Endodermal cell (in vitro differentiated cells): ENCODE data around the gene CACNA1I. TPM values are rescaled to one million over a fixed set of nuclear protein-coding genes. Genes with fewer than 3 reads are reported as not detected.

Experiments used
- DNase-seq: peaks from one replicate; pipeline ENCODE4 v3.0.0-alpha.2; 2017
- H3K27ac ChIP-seq: 2 replicates; pipeline ENCODE4 v1.5.1; 2013; ENCODE audit warnings: mild to moderate bottlenecking, low read depth, low read length, moderate library complexity
- H3K27me3 ChIP-seq: 2 replicates; pipeline ENCODE4 v1.6.1; 2013; ENCODE audit warnings: mild to moderate bottlenecking, low read length, moderate library complexity; ENCODE audit not compliant: insufficient read depth, control insufficient read depth, poor library complexity, severe bottlenecking
- H3K36me3 ChIP-seq: 2 replicates; pipeline ENCODE4 v1.7.0; 2013; ENCODE audit warnings: mild to moderate bottlenecking, low read length, moderate library complexity; ENCODE audit not compliant: control insufficient read depth, insufficient read depth
- H3K4me1 ChIP-seq: one replicate; pipeline ENCODE4 v1.7.0; 2013; ENCODE audit warnings: low read length; ENCODE audit not compliant: control insufficient read depth, insufficient read depth
- H3K4me3 ChIP-seq: 2 replicates; pipeline ENCODE4 v1.5.1; 2013; ENCODE audit warnings: mild to moderate bottlenecking, low read length, moderate library complexity
- H3K9ac ChIP-seq: 2 replicates; pipeline ENCODE4 v1.6.1; 2013; ENCODE audit warnings: mild to moderate bottlenecking, low read length, moderate library complexity; ENCODE audit not compliant: poor library complexity, severe bottlenecking; ENCODE audit errors: extremely low read depth
- H3K9me3 ChIP-seq: 2 replicates; pipeline ENCODE4 v1.6.1; 2013; ENCODE audit warnings: mild to moderate bottlenecking, low read length, moderate library complexity; ENCODE audit not compliant: control insufficient read depth
- H3K27ac Mint-ChIP-seq: 2 replicates; pipeline ENCODE4 v1.8.0; 2020; ENCODE audit warnings: mixed read lengths
- H3K27me3 Mint-ChIP-seq: 2 replicates; pipeline ENCODE4 v1.8.0; 2021; ENCODE audit warnings: mild to moderate bottlenecking, mixed read lengths; ENCODE audit not compliant: insufficient read depth
- H3K36me3 Mint-ChIP-seq: 2 replicates; pipeline ENCODE4 v1.8.0; 2020; ENCODE audit warnings: low read depth, mixed read lengths
- H3K4me1 Mint-ChIP-seq: 2 replicates; pipeline ENCODE4 v1.8.0; 2020; ENCODE audit warnings: mixed read lengths
- H3K4me3 Mint-ChIP-seq: 2 replicates; pipeline ENCODE4 v1.8.0; 2020; ENCODE audit warnings: mild to moderate bottlenecking, moderate library complexity, mixed read lengths
- H3K9me3 Mint-ChIP-seq: 2 replicates; pipeline ENCODE4 v1.8.0; 2020; ENCODE audit warnings: mild to moderate bottlenecking, mixed read lengths
- WGBS, 2 experiments: methylation state at CpG; one replicate each; pipeline versions ENCODE4 v1.1.5 to v1.1.7; 2013; ENCODE audit warnings: missing lambda C conversion rate in 2 of 2, mixed read lengths in 1 of 2; ENCODE audit not compliant: insufficient coverage in 1 of 2, insufficient read length in 1 of 2; 5-methylcytosine and 5-hydroxymethylcytosine counted together
- total RNA-seq, 2 donors: library from RNA; stranded (reverse); fragmentation: NEBNext Ultra II Directional in 1 of 2; extraction: Animal tissue kit (Norgen Biotek cat#: 25700) in 1 of 2; gene quantifications; 2 replicates in 1 of 2; 3 replicates in 1 of 2; pipeline ENCODE4 v1.2.1, GENCODE V29; 2021
- TF ChIP-seq, protein P1 (sequence below): fragments of 200-600 bp; sonication (generic); conservative IDR thresholded peaks from 2 replicates; pipeline ENCODE4 v1.5.0; 2021; ENCODE audit warnings: antibody characterized with exemption, mild to moderate bottlenecking

The CACNA1I gene
- total RNA-seq, 2 donors from 2014 or later = 1.2 to 2.2 TPM

DNA sequence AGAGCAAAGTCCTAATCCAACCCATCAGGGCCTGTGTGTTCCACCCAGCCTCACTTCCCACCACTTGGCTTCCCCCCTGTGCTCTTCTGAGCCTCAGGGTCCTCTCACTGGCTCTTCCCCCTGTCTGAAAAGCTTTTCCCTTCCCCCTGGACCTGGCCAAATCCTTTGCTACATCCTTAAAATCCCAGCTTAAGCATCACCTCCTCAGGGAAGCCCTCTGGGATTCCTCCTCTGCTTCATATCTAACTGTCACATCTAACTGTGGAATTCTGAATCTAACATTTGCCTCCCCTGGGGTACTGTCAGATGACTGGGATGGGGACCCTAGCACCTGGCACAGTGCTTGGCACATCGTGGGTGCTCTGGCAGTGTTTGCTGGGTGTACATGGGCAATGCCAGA, 985 bp downstream of the CACNA1I start:
- WGBS, 2 experiments = 85% methylated on average over 1 of the region's 1 CpG; no CpG with 5 or more reads in 1 of the 2 experiments
- no peaks in the 10 kb centered on the region for H3K36me3 Mint-ChIP-seq

DNA sequence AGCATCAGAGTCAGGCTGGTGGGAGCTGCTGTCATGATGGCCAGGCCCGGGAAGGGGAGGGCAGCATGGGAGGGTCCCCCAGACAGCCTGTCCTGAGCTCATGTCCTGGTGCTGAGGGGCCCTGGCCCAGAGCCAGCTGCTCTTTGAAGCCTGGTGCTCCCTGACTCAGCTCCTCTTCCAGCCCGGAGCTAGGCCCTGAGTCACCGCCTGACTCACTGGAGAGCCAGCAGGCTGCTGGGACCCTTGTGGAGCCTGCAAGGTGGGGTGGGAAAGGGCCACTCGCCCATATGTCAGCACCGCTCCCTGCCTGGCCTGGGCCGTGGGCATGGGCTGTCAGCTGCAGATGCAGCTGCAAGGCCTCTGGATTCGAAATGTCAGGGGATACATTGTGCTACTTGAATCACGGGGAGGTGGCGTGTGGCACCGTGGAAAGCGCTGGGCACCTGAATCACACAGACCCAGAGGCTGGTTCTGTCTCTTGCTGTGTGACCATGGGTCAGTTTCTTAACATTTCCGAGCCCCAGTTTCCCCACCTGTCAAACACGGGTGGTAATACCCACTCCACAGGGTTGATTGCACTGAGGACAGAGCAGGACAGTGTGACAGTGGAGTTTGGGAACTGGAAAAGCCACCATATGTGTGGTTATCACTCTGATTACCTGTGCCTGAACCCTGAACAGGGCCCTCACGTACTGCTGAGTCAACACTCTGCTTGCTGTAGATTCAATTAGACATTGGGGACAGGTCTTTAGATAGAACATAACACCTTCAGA, 4.4 kb downstream of the CACNA1I start:
- no peaks in the 10 kb centered on the region for H3K36me3 ChIP-seq
- no peak overlapping the region for H3K9ac ChIP-seq
- no peaks in the 10 kb centered on the region for H3K27me3 ChIP-seq
- TF ChIP-seq, protein P1, sequence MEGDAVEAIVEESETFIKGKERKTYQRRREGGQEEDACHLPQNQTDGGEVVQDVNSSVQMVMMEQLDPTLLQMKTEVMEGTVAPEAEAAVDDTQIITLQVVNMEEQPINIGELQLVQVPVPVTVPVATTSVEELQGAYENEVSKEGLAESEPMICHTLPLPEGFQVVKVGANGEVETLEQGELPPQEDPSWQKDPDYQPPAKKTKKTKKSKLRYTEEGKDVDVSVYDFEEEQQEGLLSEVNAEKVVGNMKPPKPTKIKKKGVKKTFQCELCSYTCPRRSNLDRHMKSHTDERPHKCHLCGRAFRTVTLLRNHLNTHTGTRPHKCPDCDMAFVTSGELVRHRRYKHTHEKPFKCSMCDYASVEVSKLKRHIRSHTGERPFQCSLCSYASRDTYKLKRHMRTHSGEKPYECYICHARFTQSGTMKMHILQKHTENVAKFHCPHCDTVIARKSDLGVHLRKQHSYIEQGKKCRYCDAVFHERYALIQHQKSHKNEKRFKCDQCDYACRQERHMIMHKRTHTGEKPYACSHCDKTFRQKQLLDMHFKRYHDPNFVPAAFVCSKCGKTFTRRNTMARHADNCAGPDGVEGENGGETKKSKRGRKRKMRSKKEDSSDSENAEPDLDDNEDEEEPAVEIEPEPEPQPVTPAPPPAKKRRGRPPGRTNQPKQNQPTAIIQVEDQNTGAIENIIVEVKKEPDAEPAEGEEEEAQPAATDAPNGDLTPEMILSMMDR = no peak
- no peak overlapping the region for H3K4me3 ChIP-seq
- H3K4me1 ChIP-seq = no peaks in the 10 kb centered on the region
- H3K27ac ChIP-seq = no peak overlapping the region
- Mint-ChIP-seq H3K4me1 (peaks cover 2% of the 10 kb centered on the region), H3K27ac (peak overlapping the region; percentile 52), H3K4me3 (no peak overlapping the region), H3K36me3 (no peaks in the 10 kb centered on the region), H3K9me3 (no peaks in the 10 kb centered on the region), H3K27me3 (peaks cover 5% of the 10 kb centered on the region)
- WGBS, 2 experiments = 86 to 91% methylated on average over 11 to 14 of the region's 14 CpGs
- DNase-seq = no peak
- H3K9me3 ChIP-seq = no peaks in the 10 kb centered on the region

More for the DNA sequence above, 985 bp downstream of the CACNA1I start:
- no peak overlapping the region for H3K27ac Mint-ChIP-seq
- no peak overlapping the region for H3K9ac ChIP-seq
- no peak overlapping the region for H3K27ac ChIP-seq
- H3K4me3 Mint-ChIP-seq = no peak overlapping the region
- H3K36me3 ChIP-seq = no peaks in the 10 kb centered on the region
- H3K27me3 Mint-ChIP-seq = no peaks in the 10 kb centered on the region
- H3K9me3 Mint-ChIP-seq = no peaks in the 10 kb centered on the region
- H3K4me3 ChIP-seq = no peak overlapping the region
- no peak for DNase-seq
- TF ChIP-seq, protein P1 = no peak
- no peaks in the 10 kb centered on the region for H3K4me1 Mint-ChIP-seq
- H3K27me3 ChIP-seq = no peaks in the 10 kb centered on the region
- no peaks in the 10 kb centered on the region for H3K9me3 ChIP-seq
- H3K4me1 ChIP-seq = no peaks in the 10 kb centered on the region

DNA sequence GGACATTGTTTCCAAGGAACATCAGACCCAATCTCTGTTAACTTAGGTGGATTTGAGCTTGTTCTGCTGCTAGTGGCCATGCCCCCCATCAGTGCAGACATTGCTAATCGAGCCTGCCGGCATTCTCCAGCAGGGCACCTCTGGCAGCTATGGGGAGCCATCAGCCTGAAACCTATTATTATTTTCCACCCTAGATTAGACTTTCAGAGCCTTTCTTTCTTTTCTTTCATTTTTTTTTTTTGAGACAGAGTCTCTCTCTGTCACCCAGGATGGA, 4.9 kb downstream of the CACNA1I start:
- TF ChIP-seq, protein P1 = no peak
- Histone ChIP-seq H3K4me3 (no peak overlapping the region), H3K27me3 (no peaks in the 10 kb centered on the region), H3K9ac (no peak overlapping the region), H3K36me3 (no peaks in the 10 kb centered on the region), H3K9me3 (no peaks in the 10 kb centered on the region), H3K4me1 (no peaks in the 10 kb centered on the region), H3K27ac (no peak overlapping the region)
- H3K27ac Mint-ChIP-seq = no peak overlapping the region
- no peaks in the 10 kb centered on the region for H3K36me3 Mint-ChIP-seq
- 91 to 94% methylated on average over 2 of the region's 2 CpGs for WGBS, 2 experiments
- no peak overlapping the region for H3K4me3 Mint-ChIP-seq
- H3K27me3 Mint-ChIP-seq = peaks cover 5% of the 10 kb centered on the region
- DNase-seq = no peak
- peaks cover 4% of the 10 kb centered on the region for H3K4me1 Mint-ChIP-seq
- H3K9me3 Mint-ChIP-seq = no peaks in the 10 kb centered on the region
